ENCODE measurements around the gene CCDC197.

Gene CCDC197

GRCh38 chr14:93961620-93962019 is 35.5 kb upstream of the CCDC197 start:
- DNase-seq: no peak

GRCh38 chr14:93962701-93963601 is 34.1 kb upstream of the CCDC197 start:
- DNase-seq: no peak

GRCh38 chr14:93963692-93964091 is 33.4 kb upstream of the CCDC197 start:
- no peak for DNase-seq

GRCh38 chr14:93964281-93964680 is 32.8 kb upstream of the CCDC197 start:
- no peak for DNase-seq

GRCh38 chr14:93964820-93965286 is 32.2 kb upstream of the CCDC197 start:
- DNase-seq: no peak

- DNase-seq: no peak
Observed at GRCh38 chr14:93965287-93965821, 31.7 kb upstream of the CCDC197 start.

- no peak for DNase-seq
Observed at GRCh38 chr14:93965946-93966474, 31.1 kb upstream of the CCDC197 start.

- no peak for DNase-seq
Observed at GRCh38 chr14:93967637-93968250, 29.4 kb upstream of the CCDC197 start.

GRCh38 chr14:93969082-93969828 is 27.8 kb upstream of the CCDC197 start:
- no peak for DNase-seq

GRCh38 chr14:93970585-93970964 is 26.5 kb upstream of the CCDC197 start:
- no peak for DNase-seq

GRCh38 chr14:93970965-93971634 is 26.0 kb upstream of the CCDC197 start:
- DNase-seq: no peak

- DNase-seq: no peak
Observed at GRCh38 chr14:93971635-93972027, 25.5 kb upstream of the CCDC197 start.

- DNase-seq: no peak
Observed at GRCh38 chr14:93972618-93973205, 24.4 kb upstream of the CCDC197 start.

GRCh38 chr14:93973607-93974006 is 23.5 kb upstream of the CCDC197 start:
- no peak for DNase-seq

- DNase-seq: no peak
Observed at GRCh38 chr14:93974299-93974698, 22.8 kb upstream of the CCDC197 start.

GRCh38 chr14:93974833-93975232 is 22.3 kb upstream of the CCDC197 start:
- no peak for DNase-seq

GRCh38 chr14:93975791-93976476 is 21.2 kb upstream of the CCDC197 start:
- DNase-seq: no peak

GRCh38 chr14:93976477-93977057 is 20.5 kb upstream of the CCDC197 start, which contains the start of gene ASB2:
Gene ASB2 (minus strand): TSS chr14:93976570. CDS start chr14:93964539, 12,031 bp downstream.
- DNase-seq: no peak

GRCh38 chr14:93977171-93977570 is 19.9 kb upstream of the CCDC197 start:
- no peak for DNase-seq
